ENCODE results near the gene ZDHHC14. TPM values are rescaled to one million over a fixed set of nuclear protein-coding genes. Genes with fewer than 3 reads are reported as not detected.

ZDHHC14 gene
- total and polyA plus RNA-seq, 2 of the 8 experiments (the other 6 are each of a cell fraction or from before 2014, with no cell fraction given): 2.9 to 5.3 TPM

- no peak overlapping the region for H3K56ac ChIP-seq (replicated peaks; ENCODE audit: insufficient read length, low read depth, low read length)
- H3K36me3 ChIP-seq (ENCODE audit: control insufficient read depth in 2 of 4, insufficient read depth in 4 of 4, low read length in 3 of 4): no peaks in the 10 kb centered on the region
- no peak overlapping the region for H4K91ac ChIP-seq (replicated peaks; ENCODE audit: insufficient read length, low read length)
- peak overlapping the region; percentile 61; the same call in 1 of the 2 replicates for H2BK12ac ChIP-seq (ENCODE audit: low read depth, low read length)
- H3K27me3 ChIP-seq (replicated peaks in 1 of 4; ENCODE audit: control insufficient read depth in 3 of 4, extremely low read depth in 1 of 4, insufficient read depth in 3 of 4, low read length in 3 of 4): peaks cover 0 to 2% (median 0%) of the 10 kb centered on the region in 4 experiments; a peak in 1 of 7 replicates
- peak overlapping the region; percentile 32; the same call in 1 of the 2 replicates for H2BK5ac ChIP-seq (ENCODE audit: low read depth, low read length)
- H4K8ac ChIP-seq (ENCODE audit: extremely low read depth, insufficient read depth, low read length): no peak overlapping the region
- ChIA-PET CTCF (ENCODE audit: partially characterized antibody) (interaction anchor here (0.5 to 2.8 kb wide), 8 partner anchors 8 to 161 kb away, joined by 3 to 15 read pairs (median 4); no protein-coding TSS in a partner anchor), POLR2A (ENCODE audit: partially characterized antibody) (no interaction called here)
- H2BK120ac ChIP-seq (replicated peaks; ENCODE audit: low read depth, low read length): no peak overlapping the region
- H3K4me2 ChIP-seq (ENCODE audit: insufficient read depth in 1 of 2, low read depth in 2 of 2, low read length in 2 of 2): no peak overlapping the region
- no peak overlapping the region for H3K23ac ChIP-seq (ENCODE audit: insufficient read length)
- H2BK20ac ChIP-seq (ENCODE audit: low read length): peak overlapping the region; percentile 43; the same call in 1 of the 2 replicates
- no peaks in the 10 kb centered on the region; the same call in 1 of the 2 replicates for H3K23me2 ChIP-seq (ENCODE audit: low read depth, low read length)
- peak overlapping the region; percentile 31 for H2BK15ac ChIP-seq (ENCODE audit: low read length)
- FAIRE-seq (no peak), DNase-seq (ENCODE audit: low read depth in 1 of 2, low spot score in 2 of 2) (no peak)
- no peaks in the 10 kb centered on the region for H3K79me1 ChIP-seq (ENCODE audit: low read depth, low read length)
- H2AFZ ChIP-seq (ENCODE audit: low read length): no peak overlapping the region
- H3K4ac ChIP-seq (replicated peaks; ENCODE audit: insufficient read length, low read depth, low read length): no peak overlapping the region
- WGBS, 2 experiments (ENCODE audit: extremely low coverage in 1 of 2, insufficient coverage in 1 of 2, insufficient read length in 1 of 2, insufficient replicate concordance in 2 of 2, low coverage in 1 of 2, low lambda C conversion rate in 2 of 2, missing lambda C conversion rate in 1 of 2): 94% methylated on average over 8 of the region's 8 CpGs; no CpG with 5 or more reads in 1 of the 2 experiments
- H3K14ac ChIP-seq (ENCODE audit: insufficient read length): no peak overlapping the region
- H3K79me2 ChIP-seq (ENCODE audit: control insufficient read depth in 1 of 2, insufficient read depth in 2 of 2, low read length in 2 of 2): no peaks in the 10 kb centered on the region
- no peak overlapping the region for H3K4me3 ChIP-seq (ENCODE audit: extremely low read depth in 1 of 4, insufficient read depth in 2 of 4, low read depth in 3 of 4, low read length in 4 of 4)
- no peak overlapping the region for H4K5ac ChIP-seq (ENCODE audit: insufficient read length, low read depth, low read length)
- no peak overlapping the region for H3K27ac ChIP-seq (ENCODE audit: low read depth, low read length)
- 0 out of 2 replicates have a peak overlapping the region, but pooled peaks have one; percentile 3 for H3K18ac ChIP-seq (ENCODE audit: extremely low read depth, low read length)
- no peak overlapping the region for H3K9ac ChIP-seq (replicated peaks in 1 of 4; ENCODE audit: extremely low read depth in 1 of 4, low read depth in 3 of 4, low read length in 3 of 4)
- H4K20me1 ChIP-seq (replicated peaks in 1 of 2; ENCODE audit: control insufficient read depth in 1 of 2, insufficient read depth in 2 of 2, low read length in 2 of 2): no peaks in the 10 kb centered on the region
- H3K9me3 ChIP-seq (ENCODE audit: insufficient read depth in 2 of 2, low read depth in 1 of 2, low read length in 1 of 2): no peaks in the 10 kb centered on the region
- H3K4me1 ChIP-seq (replicated peaks in 1 of 4; ENCODE audit: control insufficient read depth in 3 of 4, insufficient read depth in 4 of 4, low read length in 3 of 4): peaks cover 4 to 16% (median 13%) of the 10 kb centered on the region in 4 experiments; a peak in 6 of 7 replicates
- peak overlapping the region; percentile 2; the same call in 1 of the 2 replicates for H2AK5ac ChIP-seq (ENCODE audit: low read depth, low read length)
- TF ChIP-seq CBX5 (IDR thresholded peaks at IDR 0.05; ENCODE audit: low read depth, low read length) (no peak), CHD2 (IDR thresholded peaks at IDR 0.05; ENCODE audit: low read length) (no peak), SIRT6 (IDR thresholded peaks at IDR 0.05; ENCODE audit: low read length) (no peak), JUN (IDR thresholded peaks at IDR 0.05; ENCODE audit: low read depth, low read length) (no peak), GTF2F1 (IDR thresholded peaks at IDR 0.05; ENCODE audit: borderline replicate concordance, low read depth, low read length) (no peak), EGR1 (IDR thresholded peaks at IDR 0.05; ENCODE audit: borderline replicate concordance, low read depth, low read length) (no peak), CREB1 (IDR thresholded peaks at IDR 0.05) (no peak), SP1 (IDR thresholded peaks at IDR 0.05; ENCODE audit: low read depth, low read length) (no peak), TCF12 (IDR thresholded peaks at IDR 0.05; ENCODE audit: low read depth, low read length) (no peak), SIX5 (IDR thresholded peaks at IDR 0.05; ENCODE audit: low read depth, low read length) (no peak)
- TF ChIP-seq, protein P1, sequence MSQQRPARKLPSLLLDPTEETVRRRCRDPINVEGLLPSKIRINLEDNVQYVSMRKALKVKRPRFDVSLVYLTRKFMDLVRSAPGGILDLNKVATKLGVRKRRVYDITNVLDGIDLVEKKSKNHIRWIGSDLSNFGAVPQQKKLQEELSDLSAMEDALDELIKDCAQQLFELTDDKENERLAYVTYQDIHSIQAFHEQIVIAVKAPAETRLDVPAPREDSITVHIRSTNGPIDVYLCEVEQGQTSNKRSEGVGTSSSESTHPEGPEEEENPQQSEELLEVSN (IDR thresholded peaks at IDR 0.05): no peak
- TF ChIP-seq, protein P2, sequence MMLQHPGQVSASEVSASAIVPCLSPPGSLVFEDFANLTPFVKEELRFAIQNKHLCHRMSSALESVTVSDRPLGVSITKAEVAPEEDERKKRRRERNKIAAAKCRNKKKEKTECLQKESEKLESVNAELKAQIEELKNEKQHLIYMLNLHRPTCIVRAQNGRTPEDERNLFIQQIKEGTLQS (IDR thresholded peaks at IDR 0.05; ENCODE audit: insufficient read depth, low read depth, low read length): no peak
Measured at GRCh38 chr6:157712585-157713295, 331.8 kb downstream of the ZDHHC14 start.
